HFF-Myc (cell line): ENCODE results near the gene ASXL2.

Experiments
- DNase-seq: peaks from one replicate; pipeline ENCODE4 v3.0.0-alpha.2; 2011; ENCODE audit warnings: low read depth; ENCODE audit errors: extremely low read depth
- H3K4me3 ChIP-seq: replicated peaks from 2 replicates; pipeline ENCODE4 v1.5.1; 2011; ENCODE audit warnings: low read depth, mild to moderate bottlenecking, control low read depth, low read length
- TF ChIP-seq, protein P1 (sequence below): IDR thresholded peaks from 2 replicates; pipeline ENCODE4 v1.5.1; 2012; ENCODE audit warnings: mild to moderate bottlenecking, low read depth, low read length, control low read depth; ENCODE audit errors: missing control alignments

The ASXL2 gene

DNA sequence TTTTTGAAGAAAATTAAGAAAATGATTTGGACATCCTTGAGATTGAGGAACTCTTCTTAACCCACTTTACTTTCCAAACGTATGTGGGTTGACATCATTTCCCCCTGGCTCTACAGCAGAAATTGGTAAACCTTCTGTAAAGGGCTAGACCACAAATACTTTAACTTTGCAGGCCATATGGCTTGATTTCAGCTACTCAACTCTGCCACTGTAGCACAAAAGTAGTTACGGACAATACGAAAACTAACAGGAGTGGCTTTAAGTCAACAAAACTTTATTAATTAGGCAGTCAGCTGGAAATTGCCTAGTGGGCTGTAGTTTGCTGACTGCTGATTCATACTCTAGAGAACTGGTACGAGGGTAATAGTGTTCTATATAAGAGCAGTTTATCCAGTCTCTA lies 121.8 kb downstream of the ASXL2 start:
- DNase-seq: no peak
- TF ChIP-seq, protein P1, sequence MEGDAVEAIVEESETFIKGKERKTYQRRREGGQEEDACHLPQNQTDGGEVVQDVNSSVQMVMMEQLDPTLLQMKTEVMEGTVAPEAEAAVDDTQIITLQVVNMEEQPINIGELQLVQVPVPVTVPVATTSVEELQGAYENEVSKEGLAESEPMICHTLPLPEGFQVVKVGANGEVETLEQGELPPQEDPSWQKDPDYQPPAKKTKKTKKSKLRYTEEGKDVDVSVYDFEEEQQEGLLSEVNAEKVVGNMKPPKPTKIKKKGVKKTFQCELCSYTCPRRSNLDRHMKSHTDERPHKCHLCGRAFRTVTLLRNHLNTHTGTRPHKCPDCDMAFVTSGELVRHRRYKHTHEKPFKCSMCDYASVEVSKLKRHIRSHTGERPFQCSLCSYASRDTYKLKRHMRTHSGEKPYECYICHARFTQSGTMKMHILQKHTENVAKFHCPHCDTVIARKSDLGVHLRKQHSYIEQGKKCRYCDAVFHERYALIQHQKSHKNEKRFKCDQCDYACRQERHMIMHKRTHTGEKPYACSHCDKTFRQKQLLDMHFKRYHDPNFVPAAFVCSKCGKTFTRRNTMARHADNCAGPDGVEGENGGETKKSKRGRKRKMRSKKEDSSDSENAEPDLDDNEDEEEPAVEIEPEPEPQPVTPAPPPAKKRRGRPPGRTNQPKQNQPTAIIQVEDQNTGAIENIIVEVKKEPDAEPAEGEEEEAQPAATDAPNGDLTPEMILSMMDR: no peak
- no peak overlapping the region for H3K4me3 ChIP-seq

DNA sequence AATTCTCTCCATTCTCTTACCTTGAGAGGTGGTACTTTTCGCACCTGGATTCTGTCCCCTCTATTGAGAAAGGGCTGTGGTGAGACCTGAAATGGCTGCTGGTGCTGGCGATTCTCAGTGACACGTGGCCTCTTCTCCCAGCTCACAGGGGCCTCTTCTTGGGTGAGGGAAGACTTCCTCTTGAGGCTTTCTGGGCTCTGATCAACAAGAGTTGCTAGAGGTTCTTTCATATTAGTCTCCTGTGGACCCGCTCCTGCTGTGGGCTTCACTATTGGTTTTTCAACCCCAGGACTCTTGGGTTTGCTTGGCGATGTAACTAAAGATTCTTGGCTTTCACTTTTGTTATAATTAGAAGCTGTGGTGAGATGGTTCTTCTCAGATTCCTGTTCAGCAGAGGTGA lies 128.6 kb downstream of the ASXL2 start:
- no peak for DNase-seq
- no peak overlapping the region for H3K4me3 ChIP-seq
- TF ChIP-seq, protein P1: no peak

DNA sequence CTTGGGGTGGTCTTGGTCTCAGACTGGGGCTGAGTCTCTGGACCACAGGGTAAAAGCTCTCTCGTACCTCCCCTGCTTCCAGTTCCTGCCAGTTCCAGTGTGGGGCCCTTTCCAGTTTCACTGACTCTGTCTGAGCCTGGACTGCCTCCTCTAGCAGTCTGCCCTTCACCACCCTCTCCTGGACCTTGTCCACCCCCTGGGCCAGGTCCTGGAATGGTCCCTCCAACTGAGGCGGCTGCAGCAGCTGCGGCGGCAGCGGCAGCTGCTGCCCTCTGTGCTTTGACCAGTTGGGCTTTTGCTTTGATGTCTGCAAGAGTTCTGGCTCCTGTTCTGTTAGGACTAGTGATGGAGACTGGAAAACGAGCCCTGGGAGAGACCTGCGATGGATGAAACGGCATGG lies 134.2 kb downstream of the ASXL2 start:
- no peak overlapping the region for H3K4me3 ChIP-seq
- TF ChIP-seq, protein P1: no peak
- DNase-seq: no peak

DNA sequence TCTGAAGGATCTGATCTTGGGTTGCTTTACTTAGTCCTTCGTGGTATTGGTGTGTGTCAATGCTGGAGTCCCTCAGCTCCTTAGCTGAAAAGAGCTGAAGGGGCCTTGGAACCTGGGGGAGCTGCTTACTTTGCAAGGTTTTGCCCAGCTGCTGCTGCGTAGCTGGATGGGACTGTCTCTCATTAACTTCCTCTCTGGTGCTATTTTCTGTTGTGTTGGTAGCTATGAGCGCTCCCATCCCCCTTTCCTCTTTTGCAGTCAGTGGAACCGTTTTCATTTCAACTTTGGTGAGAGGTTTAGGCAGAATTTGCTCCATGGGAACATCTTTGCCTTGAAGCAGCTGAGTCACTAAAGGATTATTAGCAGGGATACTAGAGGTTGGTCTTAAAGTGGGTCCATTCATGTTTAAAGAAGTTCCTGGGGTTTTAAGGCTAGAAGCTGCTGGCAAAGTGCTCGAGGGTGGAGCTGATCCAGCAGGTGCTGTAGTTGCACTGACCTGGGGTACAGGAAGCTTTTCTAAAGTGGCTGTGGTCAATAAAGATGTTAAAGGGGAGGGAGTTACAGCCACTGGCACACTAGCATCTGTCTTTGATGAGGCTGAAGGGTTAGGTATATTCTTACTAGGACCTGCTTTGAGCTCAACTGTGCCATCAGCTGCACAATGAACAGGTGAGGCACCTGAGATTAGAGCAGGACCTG lies 135.0 kb downstream of the ASXL2 start:
- no peak for DNase-seq
- TF ChIP-seq, protein P1: no peak
- H3K4me3 ChIP-seq: no peak overlapping the region

DNA sequence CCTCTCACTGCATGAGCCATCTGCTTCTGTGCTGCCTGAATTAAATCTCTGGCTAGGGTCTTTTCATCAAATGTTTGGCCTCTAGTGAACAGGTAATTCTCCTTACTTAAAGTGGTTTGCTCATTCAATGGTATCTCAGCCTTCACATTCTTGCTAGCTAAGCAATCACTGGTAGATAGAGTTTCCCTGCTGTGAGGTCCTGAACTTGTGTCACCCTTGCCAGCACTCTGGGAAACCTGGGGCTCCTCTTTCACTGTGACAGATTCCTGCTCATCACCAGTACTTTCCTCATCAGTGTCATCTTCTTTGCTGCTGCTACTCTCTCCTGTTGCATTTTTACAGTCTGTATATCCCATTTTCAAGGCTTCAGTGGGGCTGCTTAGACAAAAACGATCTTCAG lies 135.8 kb downstream of the ASXL2 start:
- H3K4me3 ChIP-seq: no peak overlapping the region
- TF ChIP-seq, protein P1: no peak
- DNase-seq: no peak

DNA sequence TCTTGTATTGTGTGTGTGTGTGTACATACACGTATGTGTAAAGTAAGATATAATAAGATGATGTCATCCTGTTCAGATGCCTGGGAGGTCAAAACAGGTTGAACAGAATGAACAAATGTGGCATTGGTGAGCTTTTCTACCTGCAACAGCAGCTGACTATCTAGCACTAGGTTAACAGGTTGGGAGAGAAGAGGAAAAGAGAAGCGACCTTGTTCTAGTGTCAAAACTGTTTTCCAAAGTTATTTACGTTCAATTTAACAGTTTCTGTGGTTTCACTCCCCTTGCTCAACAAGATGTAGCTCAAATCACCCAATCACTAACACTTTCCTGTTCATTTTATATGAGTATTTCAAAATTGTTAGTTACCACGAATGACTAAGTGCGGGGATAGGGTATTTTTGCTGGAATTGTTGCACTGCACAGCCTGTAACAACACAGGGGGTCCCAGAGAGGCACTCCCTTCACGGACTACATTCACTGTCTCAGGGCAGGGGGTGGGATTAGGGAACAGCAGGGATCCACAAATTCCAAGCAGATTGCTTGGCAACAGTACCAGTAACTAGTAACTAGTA lies 137.4 kb downstream of the ASXL2 start:
- TF ChIP-seq, protein P1: no peak
- no peak for DNase-seq
- H3K4me3 ChIP-seq: no peak overlapping the region
